H9 (cell line): ENCODE measurements around the gene RHOH. TPM values are rescaled to one million over a fixed set of nuclear protein-coding genes. Genes with fewer than 3 reads are reported as not detected.

Experiments used
- DNase-seq: peaks from one replicate; pipeline ENCODE4 v3.0.0-alpha.2; 2017
- H2AFZ ChIP-seq: one replicate; pipeline ENCODE4 v1.6.1; 2013; ENCODE audit warnings: mild to moderate bottlenecking, low read length, control low read depth, moderate library complexity
- H2AK5ac ChIP-seq: 2 replicates; pipeline ENCODE4 v1.6.1; 2013; ENCODE audit warnings: low read length, control low read depth, mixed read lengths; ENCODE audit not compliant: insufficient read length
- H2BK120ac ChIP-seq: one replicate; pipeline ENCODE4 v1.6.1; 2013; ENCODE audit warnings: low read depth, mild to moderate bottlenecking, low read length, control low read depth, inconsistent platforms; ENCODE audit not compliant: poor library complexity, severe bottlenecking
- H2BK12ac ChIP-seq: 2 replicates; pipeline ENCODE4 v1.6.1; 2013; ENCODE audit warnings: low read length, control low read depth, mixed read lengths, low read depth; ENCODE audit not compliant: insufficient read length
- H2BK15ac ChIP-seq: 2 replicates; pipeline ENCODE4 v1.6.1; 2013; ENCODE audit warnings: low read depth, low read length, control low read depth
- H2BK20ac ChIP-seq: one replicate; pipeline ENCODE4 v1.6.1; 2013; ENCODE audit warnings: low read depth, mild to moderate bottlenecking, low read length, control low read depth, inconsistent platforms; ENCODE audit not compliant: poor library complexity, severe bottlenecking
- H2BK5ac ChIP-seq: 2 replicates; pipeline ENCODE4 v1.6.1; 2013; ENCODE audit warnings: low read length, control low read depth, mixed read lengths; ENCODE audit not compliant: insufficient read length
- H3K14ac ChIP-seq: 2 replicates; pipeline ENCODE4 v1.6.1; 2013; ENCODE audit warnings: low read length, control low read depth; ENCODE audit not compliant: insufficient read depth
- H3K18ac ChIP-seq: 2 replicates; pipeline ENCODE4 v1.6.1; 2013; ENCODE audit warnings: low read depth, mild to moderate bottlenecking, mixed read lengths, low read length, control low read depth; ENCODE audit not compliant: insufficient read length
- H3K23ac ChIP-seq: 2 replicates; pipeline ENCODE4 v1.6.1; 2013; ENCODE audit warnings: low read length, control low read depth, mixed read lengths, low read depth; ENCODE audit not compliant: insufficient read length
- H3K23me2 ChIP-seq: 2 replicates; pipeline ENCODE4 v1.6.1; 2013; ENCODE audit warnings: low read depth, mild to moderate bottlenecking, mixed read lengths, low read length, control low read depth; ENCODE audit not compliant: insufficient read length, poor library complexity, severe bottlenecking
- H3K27ac ChIP-seq: 2 replicates; pipeline ENCODE4 v1.5.1; 2013; ENCODE audit warnings: low read length, control low read depth, mixed read lengths, low read depth; ENCODE audit not compliant: insufficient read length
- H3K27me3 ChIP-seq: 2 replicates; pipeline ENCODE4 v1.6.1; 2013; ENCODE audit warnings: low read length, control low read depth, inconsistent platforms; ENCODE audit not compliant: insufficient read depth
- H3K4ac ChIP-seq: 2 replicates; pipeline ENCODE4 v1.6.1; 2013; ENCODE audit warnings: low read depth, mild to moderate bottlenecking, control low read depth, inconsistent platforms, low read length, moderate library complexity
- H3K4me1 ChIP-seq: 2 replicates; pipeline ENCODE4 v1.6.1; 2013; ENCODE audit warnings: low read length, control low read depth, inconsistent platforms; ENCODE audit not compliant: insufficient read depth
- H3K4me2 ChIP-seq: 2 replicates; pipeline ENCODE4 v1.6.1; 2013; ENCODE audit warnings: low read length, control low read depth, mixed read lengths; ENCODE audit not compliant: insufficient read length, insufficient read depth
- H3K56ac ChIP-seq: 2 replicates; pipeline ENCODE4 v1.6.1; 2013; ENCODE audit warnings: low read depth, mild to moderate bottlenecking, mixed read lengths, low read length, control low read depth; ENCODE audit not compliant: insufficient read length
- H3K79me1 ChIP-seq: 2 replicates; pipeline ENCODE4 v1.6.1; 2013; ENCODE audit warnings: low read depth, mild to moderate bottlenecking, moderate library complexity, low read length, control low read depth, inconsistent platforms; ENCODE audit not compliant: insufficient read depth, poor library complexity, severe bottlenecking
- H3K79me2 ChIP-seq: 2 replicates; pipeline ENCODE4 v1.6.1; 2013; ENCODE audit warnings: low read length, control low read depth, inconsistent platforms; ENCODE audit not compliant: insufficient read depth
- H3K9ac ChIP-seq: 2 replicates; pipeline ENCODE4 v1.6.1; 2013; ENCODE audit warnings: low read length, control low read depth, mixed read lengths; ENCODE audit not compliant: insufficient read length; ENCODE audit errors: extremely low read depth
- H3K9me3 ChIP-seq: one replicate; pipeline ENCODE4 v1.6.1; 2013; ENCODE audit warnings: low read depth, low read length, inconsistent platforms; ENCODE audit not compliant: control insufficient read depth
- H3T11ph ChIP-seq: one replicate; pipeline ENCODE4 v1.6.1; 2013; ENCODE audit warnings: mild to moderate bottlenecking, low read length, control low read depth, inconsistent platforms
- H4K20me1 ChIP-seq: one replicate; pipeline ENCODE4 v1.6.1; 2013; ENCODE audit not compliant: control insufficient read depth, insufficient read length, insufficient read depth
- H4K5ac ChIP-seq: 2 replicates; pipeline ENCODE4 v1.6.1; 2013; ENCODE audit warnings: low read depth, mild to moderate bottlenecking, mixed read lengths, low read length, control low read depth; ENCODE audit not compliant: insufficient read length
- H4K8ac ChIP-seq: replicated peaks from 2 replicates; pipeline ENCODE4 v1.6.1; 2013; ENCODE audit warnings: low read length, control low read depth, mixed read lengths, low read depth; ENCODE audit not compliant: insufficient read length
- H4K91ac ChIP-seq: 2 replicates; pipeline ENCODE4 v1.6.1; 2013; ENCODE audit warnings: low read depth, mild to moderate bottlenecking, moderate library complexity, mixed read lengths, low read length, control low read depth; ENCODE audit not compliant: insufficient read length
- H3K27ac Mint-ChIP-seq, 3 experiments: 2 replicates in 2 of 3; 3 replicates in 1 of 3; pipeline ENCODE4 v1.8.0; 2020 to 2021; ENCODE audit warnings: mixed read lengths in 3 of 3, mild to moderate bottlenecking in 1 of 3, moderate library complexity in 1 of 3
- H3K27me3 Mint-ChIP-seq: 2 replicates; pipeline ENCODE4 v1.8.0; 2021; ENCODE audit warnings: low read depth, mild to moderate bottlenecking, moderate library complexity, mixed read lengths
- H3K36me3 Mint-ChIP-seq, 3 experiments: 2 replicates in 2 of 3; 3 replicates in 1 of 3; pipeline ENCODE4 v1.8.0; 2020 to 2021; ENCODE audit warnings: low read depth in 3 of 3, mixed read lengths in 3 of 3; ENCODE audit not compliant: insufficient read depth in 1 of 3
- H3K4me1 Mint-ChIP-seq, 2 experiments: 2 replicates each; pipeline ENCODE4 v1.8.0; 2020; ENCODE audit warnings: mixed read lengths in 2 of 2
- H3K4me3 Mint-ChIP-seq, 2 experiments: 2 replicates in 1 of 2; 3 replicates in 1 of 2; pipeline ENCODE4 v1.8.0; 2020 to 2021; ENCODE audit warnings: mild to moderate bottlenecking in 2 of 2, mixed read lengths in 2 of 2, moderate library complexity in 1 of 2
- H3K9me3 Mint-ChIP-seq, 2 experiments: 2 replicates in 1 of 2; 3 replicates in 1 of 2; pipeline ENCODE4 v1.8.0; 2020; ENCODE audit warnings: mild to moderate bottlenecking in 2 of 2, mixed read lengths in 2 of 2, moderate library complexity in 1 of 2
- CTCF ChIP-seq: fragments of 200-600 bp; sonication (generic); conservative IDR thresholded peaks from 3 replicates; pipeline ENCODE4 v1.8.0; 2021; ENCODE audit warnings: antibody characterized with exemption, mild to moderate bottlenecking
- WGBS: extraction: QIAGEN DNeasy Blood & Tissue Kit; methylation state at CpG from one replicate; pipeline ENCODE4 v1.1.7; 2013; ENCODE audit warnings: missing lambda C conversion rate, low lambda C conversion rate, mixed read lengths; ENCODE audit not compliant: insufficient read length; ENCODE audit errors: extremely low coverage; 5-methylcytosine and 5-hydroxymethylcytosine counted together
- total RNA-seq: library from RNA; stranded (reverse); gene quantifications from 2 replicates; pipeline ENCODE4 v1.2.1, GENCODE V29; 2021

Gene RHOH
- total RNA-seq, 1 experiment from 2014 or later = 7.1 TPM

- Histone ChIP-seq H2BK12ac (no peak overlapping the region), H3K14ac (no peak overlapping the region), H3K9ac (no peak overlapping the region), H3K4me2 (no peak overlapping the region), H3K9me3 (no peaks in the 10 kb centered on the region), H4K91ac (no peak overlapping the region), H2BK20ac (no peak overlapping the region), H2BK15ac (no peak overlapping the region), H4K20me1 (no peaks in the 10 kb centered on the region), H4K8ac (no peak overlapping the region), H3K79me2 (no peaks in the 10 kb centered on the region), H4K5ac (no peak overlapping the region), H3K23me2 (no peaks in the 10 kb centered on the region), H3K4ac (no peak overlapping the region), H3K18ac (no peak overlapping the region), H3K79me1 (no peaks in the 10 kb centered on the region), H3K23ac (no peak overlapping the region), H3K56ac (no peak overlapping the region), H3K4me1 (peaks cover 2% of the 10 kb centered on the region; the same call in 1 of the 2 replicates), H2AK5ac (no peak overlapping the region), H2BK5ac (no peak overlapping the region), H3T11ph (no peak overlapping the region), H3K27me3 (no peaks in the 10 kb centered on the region), H2BK120ac (no peak overlapping the region), H3K27ac (no peak overlapping the region), H2AFZ (no peak overlapping the region)
- Mint-ChIP-seq H3K4me3 (no peak overlapping the region), H3K36me3 (no peaks in the 10 kb centered on the region), H3K4me1 (peaks cover 16 to 18% of the 10 kb centered on the region in 2 experiments), H3K27me3 (no peaks in the 10 kb centered on the region), H3K9me3 (no peaks in the 10 kb centered on the region), H3K27ac (no peak overlapping the region)
- no peak for DNase-seq
- no CpG with 5 or more reads among the region's 3 CpGs for WGBS
- TF ChIP-seq CTCF = no peak
Measured at GRCh38 chr4:40182954-40183353, 13.9 kb upstream of the RHOH start.
